Stimulated activated CD4-positive, alpha-beta T cell treated with anti-CD3 and anti-CD28 coated beads, TNF-alpha, amount 100 ng/mL, for 48 hours (primary cell): ENCODE data around the gene AIDA.
"Not testable (repeated sequence)": the region's sequence is repeated elsewhere in the genome, so short reads cannot be mapped to it uniquely, and the experiment has no call there.

Source experiments
- DNase-seq, 3 donors: peaks; one replicate each; pipeline ENCODE4 v3.0.0-alpha.2; 2020; ENCODE audit warnings: low read depth in 3 of 3

The AIDA gene, protein sequence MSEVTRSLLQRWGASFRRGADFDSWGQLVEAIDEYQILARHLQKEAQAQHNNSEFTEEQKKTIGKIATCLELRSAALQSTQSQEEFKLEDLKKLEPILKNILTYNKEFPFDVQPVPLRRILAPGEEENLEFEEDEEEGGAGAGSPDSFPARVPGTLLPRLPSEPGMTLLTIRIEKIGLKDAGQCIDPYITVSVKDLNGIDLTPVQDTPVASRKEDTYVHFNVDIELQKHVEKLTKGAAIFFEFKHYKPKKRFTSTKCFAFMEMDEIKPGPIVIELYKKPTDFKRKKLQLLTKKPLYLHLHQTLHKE

GRCh38 chr1:222712253-222713090, at the start of gene AIDA, which contains the start of gene BROX:
Gene AIDA, minus strand, starts transcription at chr1:222712491. Its CDS starts 174 bp downstream, at chr1:222712317.
Gene BROX, plus strand, starts transcription at chr1:222712564. Its CDS starts 3,136 bp downstream, at chr1:222715700.
- DNase-seq = peak; percentile 83 to 96 (median 93)

DNA sequence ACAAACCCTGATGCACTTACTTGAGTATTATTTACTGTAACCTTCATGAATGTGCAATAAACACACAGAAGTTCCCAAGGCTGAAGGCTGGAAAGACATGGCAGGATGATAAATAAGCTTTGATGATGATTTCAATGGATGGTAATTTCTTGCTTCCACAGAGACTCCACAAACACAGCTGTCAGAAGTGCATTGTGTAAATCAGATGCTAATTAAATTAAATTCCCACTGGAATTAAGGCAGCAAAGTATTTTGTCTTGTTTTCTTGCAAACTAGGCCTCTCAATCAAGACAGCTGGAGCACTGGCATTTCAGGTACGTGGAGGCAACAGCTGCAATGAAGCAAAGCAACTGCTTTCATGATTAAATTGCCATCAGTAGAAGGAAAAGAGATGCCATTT, 48.8 kb upstream of the AIDA start:
- no peak for DNase-seq

GRCh38 chr1:222759451-222760035, 47.3 kb upstream of the AIDA start:
- no peak for DNase-seq

DNA sequence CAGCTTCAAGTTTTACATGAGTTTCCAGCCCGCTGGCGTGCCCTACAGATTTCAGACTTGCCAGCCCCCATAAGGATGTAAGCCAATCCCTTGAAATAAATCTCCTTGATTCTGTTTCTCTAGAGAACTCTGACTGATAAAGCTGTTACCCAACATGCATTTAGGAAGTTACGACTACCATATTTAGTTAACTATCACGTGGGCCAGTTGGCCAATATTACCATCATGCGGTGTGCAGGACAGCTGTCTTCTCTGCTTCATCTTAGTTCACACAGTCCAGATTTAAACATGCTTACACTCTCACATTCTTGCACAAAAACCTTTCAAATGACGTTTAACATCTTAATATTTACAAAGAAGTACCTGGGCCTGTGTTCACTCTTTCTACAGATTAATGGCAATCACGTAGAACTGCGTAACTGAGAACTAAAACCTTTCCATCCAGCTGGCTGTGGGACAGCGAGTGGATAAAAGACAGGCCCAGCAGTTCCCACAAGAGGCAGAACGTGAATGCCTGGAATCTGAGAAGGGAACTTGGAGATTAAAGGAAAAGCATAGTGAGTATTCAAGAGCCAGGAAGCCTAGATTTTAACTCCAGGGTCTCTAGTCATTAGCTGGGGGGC, 45.5 kb upstream of the AIDA start:
- DNase-seq = no peak

DNA sequence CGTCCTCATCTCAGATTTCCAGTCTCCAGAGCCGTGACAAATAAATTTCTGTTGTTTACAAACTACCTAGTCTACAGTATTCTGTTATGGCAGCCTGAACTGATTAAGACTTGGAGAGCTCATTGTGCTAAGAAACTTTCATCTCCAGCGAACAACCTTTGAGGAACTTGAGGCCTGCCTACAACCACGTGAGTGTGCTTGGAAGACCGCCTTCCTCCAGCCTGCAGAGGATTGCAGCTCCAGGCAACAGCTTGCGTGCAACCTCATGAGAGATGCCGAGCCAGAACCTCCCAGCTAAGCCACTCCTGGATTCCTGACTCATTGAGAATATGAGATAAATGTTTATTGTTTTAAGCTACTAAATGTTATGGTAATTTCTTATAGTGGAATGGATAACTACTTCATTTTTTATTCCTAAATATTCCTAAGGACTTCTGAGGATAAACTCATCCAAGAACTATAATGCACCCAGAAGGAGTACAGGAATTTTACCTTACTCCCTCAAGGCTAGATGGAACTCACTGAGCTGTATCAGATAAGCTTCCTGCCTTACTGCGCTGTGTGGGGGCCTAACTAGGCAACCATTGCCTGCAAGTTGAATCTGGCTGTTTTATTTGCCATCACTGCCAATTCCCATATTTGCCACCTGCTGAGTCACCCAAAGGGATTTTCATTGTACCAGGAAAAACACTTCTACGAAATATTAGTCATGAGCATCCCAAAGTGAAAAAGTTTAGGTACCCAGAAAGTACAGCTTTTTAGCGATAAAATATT, 42.3 kb upstream of the AIDA start:
- no peak for DNase-seq

DNA sequence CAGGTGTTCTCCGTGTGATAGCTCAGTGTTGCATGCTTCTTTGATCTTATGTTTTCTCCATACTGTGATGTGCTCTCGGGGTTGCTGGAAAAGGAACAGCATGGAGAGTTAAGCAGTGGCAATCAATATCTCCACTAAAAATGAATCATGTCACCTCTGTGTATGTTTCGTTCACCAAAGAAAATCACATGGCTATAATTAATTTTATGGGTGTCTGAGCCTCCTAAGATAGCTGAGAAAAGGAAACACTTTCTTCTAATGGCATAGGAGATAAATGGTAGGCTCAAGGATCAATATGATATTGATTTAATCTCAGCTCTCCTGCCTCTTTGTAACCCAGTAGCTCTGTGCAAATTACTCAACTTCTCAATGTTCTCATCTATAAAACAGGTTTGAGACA, 39.0 kb upstream of the AIDA start:
- no peak for DNase-seq

GRCh38 chr1:222750651-222751050, 38.4 kb upstream of the AIDA start:
- DNase-seq = no peak

DNA sequence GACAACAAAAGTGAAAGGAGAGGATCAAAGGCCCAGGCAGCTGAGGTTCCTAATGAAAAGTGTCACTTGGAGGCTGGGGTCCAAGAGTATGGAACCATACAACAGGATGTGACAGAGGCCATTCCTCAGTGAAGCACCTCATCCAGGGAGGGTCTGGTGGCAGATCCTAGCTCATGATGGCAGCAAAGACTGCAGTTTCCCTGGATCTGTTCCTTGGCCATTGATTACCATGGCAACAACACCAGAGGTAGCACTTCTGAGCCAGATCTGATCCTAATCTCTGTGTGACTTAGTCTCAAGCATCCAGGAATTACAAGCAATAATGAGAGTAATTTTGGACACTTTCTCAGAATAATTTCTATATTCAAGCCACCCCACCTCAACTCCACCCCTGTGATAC, 37.6 kb upstream of the AIDA start:
- no peak for DNase-seq

DNA sequence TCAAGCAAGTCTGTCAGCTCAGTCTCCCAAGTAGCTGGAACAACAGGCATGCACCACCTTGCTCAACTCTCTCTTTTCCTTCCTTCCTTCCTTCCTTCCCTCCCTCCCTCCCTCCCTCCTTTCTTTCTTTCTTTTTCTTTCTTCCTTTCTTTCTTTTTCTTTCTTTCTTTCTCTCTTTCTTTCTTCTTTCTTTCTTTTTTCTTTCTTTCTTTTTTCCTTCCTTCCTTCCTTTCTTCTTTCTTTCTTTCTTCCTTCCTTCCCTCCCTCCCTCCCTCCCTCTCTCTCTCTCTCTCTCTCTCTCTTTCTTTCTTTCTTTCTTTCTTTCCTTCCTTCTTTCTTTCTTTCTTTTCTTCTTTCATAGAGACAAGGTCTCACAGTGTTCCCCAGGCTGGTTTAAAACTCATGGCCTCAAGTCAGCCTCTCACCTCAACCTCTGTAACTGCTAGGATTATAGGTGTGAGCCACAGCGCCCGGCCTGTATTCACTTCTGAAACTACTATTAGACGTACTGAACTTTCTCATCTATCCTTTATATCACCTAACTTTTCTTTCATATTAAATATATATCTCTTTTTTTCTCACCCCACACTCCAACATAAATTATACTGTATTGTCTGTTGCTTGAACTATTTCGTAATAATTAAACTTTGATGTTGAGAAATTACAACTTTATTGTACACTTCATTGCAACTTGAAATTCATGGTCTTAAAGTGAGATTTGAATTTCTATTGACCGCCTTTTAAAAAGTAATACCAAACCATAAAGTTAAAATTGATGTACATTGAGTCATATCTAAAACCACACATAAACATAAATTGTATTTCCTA, 29.6 kb upstream of the AIDA start:
- not testable (repeated sequence) for DNase-seq

GRCh38 chr1:222739929-222740328, 27.6 kb upstream of the AIDA start:
- DNase-seq = no peak

GRCh38 chr1:222739465-222739864, 27.2 kb upstream of the AIDA start:
- DNase-seq = no peak

- DNase-seq = no peak
These were observed 24.7 kb upstream of the AIDA start, which contains the start of gene FAM177B for GRCh38 chr1:222736972-222737371. Gene FAM177B, plus strand, starts transcription at chr1:222737202. Its CDS starts 9,344 bp downstream, at chr1:222746546.

- DNase-seq = no peak
These were observed 24.2 kb upstream of the AIDA start for GRCh38 chr1:222736470-222736869.

- DNase-seq = no peak
These were observed 22.4 kb upstream of the AIDA start for GRCh38 chr1:222734740-222735139.

DNA sequence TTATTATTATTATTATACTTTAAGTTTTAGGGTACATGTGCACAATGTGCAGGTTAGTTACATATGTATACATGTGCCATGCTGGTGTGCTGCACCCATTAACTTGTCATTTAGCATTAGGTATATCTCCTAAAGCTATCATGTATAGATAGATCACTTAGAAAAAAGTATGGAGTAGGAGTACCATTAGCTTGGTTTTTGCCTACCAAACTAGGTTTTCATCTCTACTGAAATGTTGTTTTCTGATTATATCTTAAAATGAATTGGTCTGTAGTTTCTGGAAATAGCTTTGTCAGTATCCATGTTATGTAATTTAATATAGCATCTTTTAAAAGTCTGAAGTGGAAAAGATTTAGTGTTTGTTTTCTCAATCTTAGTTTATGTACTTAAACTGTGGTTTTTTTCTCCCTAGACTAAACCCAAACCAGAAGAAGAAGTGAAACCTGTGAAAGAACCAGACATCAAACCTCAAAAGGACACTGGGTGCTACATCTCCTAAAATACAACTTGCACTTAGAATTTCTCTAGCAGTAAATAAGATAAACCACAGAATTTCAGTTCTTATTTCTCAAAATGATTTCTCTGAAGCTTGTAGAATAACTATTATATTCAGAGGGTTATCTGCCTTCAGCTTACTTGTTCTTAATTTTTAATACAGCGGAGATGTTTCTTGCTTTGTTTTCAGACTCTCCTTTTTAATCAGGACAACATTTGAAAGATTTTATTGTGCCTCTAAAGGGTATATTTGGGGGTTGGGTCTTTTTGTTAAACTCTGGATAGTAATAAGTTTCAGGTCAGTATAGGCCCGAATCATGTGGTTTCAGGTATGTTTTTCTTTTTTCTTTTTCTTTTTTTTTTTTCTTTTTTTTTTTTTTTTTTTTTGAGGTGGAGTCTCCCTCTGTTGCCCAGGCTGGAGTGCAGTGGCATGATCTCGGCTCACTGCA, 20.2 kb upstream of the AIDA start:
- DNase-seq = no peak

- DNase-seq = no peak
These were observed 18.6 kb upstream of the AIDA start for GRCh38 chr1:222730866-222731265.

GRCh38 chr1:222728746-222729145, 16.5 kb upstream of the AIDA start:
- no peak for DNase-seq

DNA sequence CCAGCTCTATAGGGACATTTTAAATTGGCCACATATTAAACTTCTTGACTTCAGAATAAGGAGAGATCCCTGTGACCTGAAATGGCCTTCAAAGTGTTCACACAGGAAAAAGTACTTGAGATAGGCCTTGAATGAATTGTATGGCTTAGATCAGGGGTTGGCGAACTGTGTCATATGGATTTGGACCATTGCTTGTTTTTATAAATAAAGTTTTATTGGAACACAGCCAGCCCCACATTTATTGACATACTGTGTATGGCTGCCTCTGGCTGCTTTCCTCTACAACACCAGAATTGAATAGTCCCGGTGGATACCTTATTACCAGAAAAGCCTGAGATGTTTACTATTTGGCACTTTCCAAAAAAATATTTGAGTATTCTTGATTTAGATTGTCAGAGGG, 4.1 kb upstream of the AIDA start:
- DNase-seq = no peak
